Measurements from ENCODE around the gene L3HYPDH. TPM values are rescaled to one million over a fixed set of nuclear protein-coding genes. Genes with fewer than 3 reads are reported as not detected.

L3HYPDH gene
- 42.5 to 49.1 TPM (median 47.7 TPM) in 5 replicates for total RNA-seq (2022; extraction: Qiagen RNA extraction; ENCODE audit: low read depth)

DNA sequence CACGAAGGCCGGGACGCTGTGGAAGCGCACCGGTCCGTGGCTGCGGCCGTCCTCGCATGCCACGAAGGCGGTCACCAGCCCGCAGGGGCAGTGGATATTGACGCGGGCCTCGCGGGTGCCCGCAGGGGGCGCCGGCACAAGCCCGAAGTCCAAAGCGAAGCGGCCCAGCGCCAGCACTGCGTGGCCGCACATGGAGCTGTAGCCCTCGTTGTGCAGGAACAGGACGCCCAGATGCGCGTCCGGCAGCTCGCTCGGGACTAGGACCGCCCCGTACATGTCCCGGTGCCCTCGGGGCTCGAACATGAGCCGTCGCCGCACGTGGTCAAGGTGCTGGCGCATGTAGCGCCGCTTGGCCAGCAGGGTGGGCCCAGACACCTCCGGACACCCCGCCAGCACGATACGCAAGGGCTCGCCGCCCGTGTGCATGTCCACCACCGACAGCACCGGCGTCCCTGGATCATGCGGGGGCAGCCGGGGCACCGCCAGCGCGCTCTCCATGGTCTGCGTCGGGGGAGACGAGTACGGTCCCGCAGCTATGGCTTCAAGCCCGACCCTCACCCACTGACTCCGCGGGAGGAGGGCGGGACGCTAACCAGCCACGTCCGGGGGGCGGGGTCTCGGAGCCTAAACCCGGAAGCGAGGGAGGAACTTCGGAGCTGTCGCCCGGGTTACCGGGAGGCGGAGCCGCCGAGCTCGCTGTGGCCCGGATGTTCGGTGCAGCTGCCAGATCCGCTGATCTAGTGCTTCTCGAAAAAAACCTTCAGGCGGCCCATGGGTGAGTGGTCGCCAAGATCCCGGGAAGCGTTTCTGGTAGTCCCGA lies at the start of gene L3HYPDH, which contains the start of gene JKAMP:
TSS of gene L3HYPDH (minus strand) at position 590 of the 820 bp plus-strand sequence. CDS start at position 498, 92 bp downstream.
TSS of gene JKAMP (plus strand) at position 699 of the 820 bp plus-strand sequence. CDS start at position 772, 73 bp downstream.

GRCh38 chr14:59465316-59466135 lies 18.7 kb downstream of the L3HYPDH start, which contains the start of gene GPR135:
TSS of gene GPR135 (minus strand) at chr14:59465380. CDS start at chr14:59465226, 154 bp downstream.

Other genes starting within 250 kb of the L3HYPDH start
- 0.96 to 1.1 TPM (median 0.98 TPM) in 5 replicates for gene GPR135, start 19.0 kb downstream of the L3HYPDH start, total RNA-seq (2022; extraction: Qiagen RNA extraction; ENCODE audit: low read depth)
- 40.5 to 99.4 TPM (median 75.5 TPM) in 5 replicates for gene JKAMP, start 109 bp upstream of the L3HYPDH start, total RNA-seq (2022; extraction: Qiagen RNA extraction; ENCODE audit: low read depth)
- gene CCDC175, start 92.4 kb upstream of the L3HYPDH start, total RNA-seq (2022; extraction: Qiagen RNA extraction; ENCODE audit: low read depth): not detected in 5 replicates